Adipocyte (in vitro differentiated cells): ENCODE measurements around the gene IL17RC.
"Not testable (repeated sequence)": the region's sequence is repeated elsewhere in the genome, so short reads cannot be mapped to it uniquely, and the experiment has no call there.

Experiments used
- DNase-seq: peaks from one replicate; pipeline ENCODE4 v3.0.0-alpha.2; 2015; ENCODE audit warnings: low read depth
- H3K27me3 ChIP-seq: replicated peaks from 2 replicates; pipeline ENCODE4 v1.7.0; 2013; ENCODE audit warnings: mild to moderate bottlenecking, low read length, moderate library complexity; ENCODE audit not compliant: control insufficient read depth, insufficient read depth
- H3K36me3 ChIP-seq: 2 replicates; pipeline ENCODE4 v1.7.0; 2013; ENCODE audit warnings: low read length, mild to moderate bottlenecking, moderate library complexity; ENCODE audit not compliant: control insufficient read depth, insufficient read depth, severe bottlenecking
- H3K4me1 ChIP-seq: 2 replicates; pipeline ENCODE4 v1.7.0; 2013; ENCODE audit warnings: mild to moderate bottlenecking, low read length, moderate library complexity; ENCODE audit not compliant: control insufficient read depth, insufficient read depth
- H3K4me3 ChIP-seq: 2 replicates; pipeline ENCODE4 v1.7.0; 2013; ENCODE audit warnings: mild to moderate bottlenecking, low read length, moderate library complexity
- H3K9ac ChIP-seq: 2 replicates; pipeline ENCODE4 v1.7.0; 2013; ENCODE audit warnings: mild to moderate bottlenecking, low read length, moderate library complexity
- H3K9me3 ChIP-seq: 2 replicates; pipeline ENCODE4 v1.7.0; 2013; ENCODE audit warnings: mild to moderate bottlenecking, low read length, moderate library complexity; ENCODE audit not compliant: control insufficient read depth

Gene IL17RC

DNA sequence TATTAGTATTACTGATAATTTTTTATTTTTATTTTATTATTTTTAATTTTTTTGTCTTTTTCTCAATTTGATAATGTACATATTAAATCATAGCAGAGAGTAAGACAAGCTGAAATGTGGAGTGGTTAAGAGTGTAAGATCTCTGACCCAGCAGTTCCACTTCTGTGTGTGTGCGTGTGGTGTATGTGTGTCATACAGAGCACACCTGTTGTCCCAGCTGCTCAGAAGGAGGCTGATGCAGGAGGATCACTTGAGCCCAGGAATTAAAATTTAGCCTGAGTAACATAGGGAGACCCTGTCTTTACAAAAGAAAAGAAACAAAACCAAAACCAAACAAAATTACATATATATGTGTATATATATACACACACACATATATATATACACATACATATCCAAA, 35.5 kb upstream of the IL17RC start:
- no peak overlapping the region for H3K4me3 ChIP-seq
- no peaks in the 10 kb centered on the region for H3K9me3 ChIP-seq
- peaks cover 66% of the 10 kb centered on the region for H3K4me1 ChIP-seq
- H3K9ac ChIP-seq, result no peak overlapping the region
- no peaks in the 10 kb centered on the region for H3K27me3 ChIP-seq
- H3K36me3 ChIP-seq, result peaks cover 16% of the 10 kb centered on the region
- DNase-seq, result no peak

DNA sequence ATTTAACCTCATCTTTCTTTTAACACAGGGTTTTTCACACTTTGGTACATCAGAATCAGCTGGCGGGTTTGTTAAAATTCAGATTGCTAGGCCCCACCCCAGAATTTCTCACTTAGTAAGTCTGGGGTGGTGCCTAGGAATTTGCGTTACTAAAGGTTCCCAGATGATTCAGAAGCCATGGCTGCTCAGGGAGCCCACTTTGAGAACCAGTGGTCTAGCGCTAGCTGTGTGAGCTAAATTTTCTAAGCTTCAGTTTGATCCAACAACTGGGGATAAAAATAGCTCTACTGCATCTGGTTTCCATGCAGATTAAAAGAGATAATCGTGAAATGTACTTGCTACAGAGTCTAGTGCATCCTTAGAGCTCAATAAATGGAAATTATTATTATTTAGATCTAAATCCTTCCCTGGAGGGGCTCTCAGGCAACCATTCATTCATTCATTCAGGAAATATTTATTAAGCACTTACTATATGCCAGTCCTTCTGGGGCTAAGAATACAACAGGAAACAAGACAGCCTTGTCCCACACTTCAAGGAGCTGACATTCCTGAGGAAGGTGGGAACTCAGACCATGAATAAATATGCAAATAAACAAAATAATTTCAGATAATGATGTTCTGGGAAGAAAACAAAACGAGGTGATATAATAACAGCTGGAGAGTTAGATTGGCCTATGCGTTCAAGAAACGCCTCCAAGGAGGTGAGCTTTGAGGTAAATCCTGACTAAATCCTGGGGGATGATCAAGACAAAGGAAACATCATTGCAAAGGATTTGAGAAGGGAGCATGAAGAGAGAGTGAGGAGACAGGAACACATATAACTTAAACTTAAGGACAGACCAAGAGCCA, 33.0 kb upstream of the IL17RC start:
- H3K9ac ChIP-seq, result peak overlapping the region; percentile 85
- DNase-seq, result peak; percentile 28
- H3K36me3 ChIP-seq, result no peaks in the 10 kb centered on the region
- H3K4me1 ChIP-seq, result peaks cover 48% of the 10 kb centered on the region
- H3K9me3 ChIP-seq, result no peaks in the 10 kb centered on the region
- no peaks in the 10 kb centered on the region for H3K27me3 ChIP-seq
- peak overlapping the region; percentile 64 for H3K4me3 ChIP-seq

DNA sequence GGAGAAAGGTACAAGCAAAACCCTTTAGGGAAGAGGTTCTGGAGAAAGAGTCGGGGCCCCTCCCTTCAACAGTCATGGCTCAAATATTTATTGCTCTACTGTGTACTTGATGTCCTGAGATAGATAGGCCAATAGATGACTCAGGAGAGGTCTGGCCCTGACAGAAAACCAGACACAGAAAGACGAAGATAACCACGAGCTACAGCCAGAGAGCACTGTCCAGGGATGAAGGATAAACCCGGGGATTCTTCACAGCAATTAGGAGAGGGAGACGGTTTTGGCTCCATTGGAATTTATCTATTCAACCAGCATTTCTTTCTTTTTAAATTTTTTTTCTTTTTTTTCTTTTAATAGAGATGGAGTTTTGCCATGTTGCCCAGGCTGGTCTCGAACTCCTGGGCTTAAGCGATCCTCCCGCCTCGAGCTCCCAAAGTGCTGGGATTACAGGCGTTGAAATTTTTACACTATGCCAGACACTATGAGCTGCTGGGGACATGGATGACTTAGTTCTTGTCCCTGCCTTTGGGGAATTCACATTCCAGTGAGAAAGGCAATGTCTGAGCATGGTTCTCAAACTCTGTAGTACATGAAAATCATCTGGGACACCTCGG, 32.2 kb upstream of the IL17RC start:
- Histone ChIP-seq H3K9me3 (no peaks in the 10 kb centered on the region), H3K9ac (peak overlapping the region; percentile 85), H3K4me3 (peak overlapping the region; percentile 64), H3K27me3 (no peaks in the 10 kb centered on the region), H3K36me3 (no peaks in the 10 kb centered on the region), H3K4me1 (peaks cover 48% of the 10 kb centered on the region)
- peak; percentile 82 for DNase-seq

DNA sequence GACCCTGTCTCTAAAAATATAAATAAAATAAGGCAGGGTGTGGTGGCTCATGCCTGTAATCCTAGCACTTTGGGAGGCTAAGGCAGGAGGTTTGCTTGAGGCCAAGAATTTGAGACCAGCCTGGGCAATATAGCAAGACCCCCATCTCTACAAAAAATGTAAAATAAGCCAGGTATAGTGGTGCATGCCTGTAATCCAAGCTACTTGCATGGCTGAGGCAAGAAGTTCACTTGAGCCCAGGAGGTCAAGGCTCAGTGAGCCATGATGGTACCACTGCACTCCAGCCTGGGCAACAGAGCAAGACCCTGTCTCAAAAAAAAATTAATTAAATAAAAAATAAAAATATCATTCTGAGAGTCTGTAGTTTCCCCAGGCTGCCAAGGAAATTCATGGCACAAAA, 30.6 kb upstream of the IL17RC start:
- H3K4me1 ChIP-seq, result peaks cover 46% of the 10 kb centered on the region
- no peak for DNase-seq
- no peaks in the 10 kb centered on the region for H3K36me3 ChIP-seq
- H3K4me3 ChIP-seq, result no peak overlapping the region
- no peaks in the 10 kb centered on the region for H3K9me3 ChIP-seq
- no peak overlapping the region for H3K9ac ChIP-seq
- H3K27me3 ChIP-seq, result no peaks in the 10 kb centered on the region

DNA sequence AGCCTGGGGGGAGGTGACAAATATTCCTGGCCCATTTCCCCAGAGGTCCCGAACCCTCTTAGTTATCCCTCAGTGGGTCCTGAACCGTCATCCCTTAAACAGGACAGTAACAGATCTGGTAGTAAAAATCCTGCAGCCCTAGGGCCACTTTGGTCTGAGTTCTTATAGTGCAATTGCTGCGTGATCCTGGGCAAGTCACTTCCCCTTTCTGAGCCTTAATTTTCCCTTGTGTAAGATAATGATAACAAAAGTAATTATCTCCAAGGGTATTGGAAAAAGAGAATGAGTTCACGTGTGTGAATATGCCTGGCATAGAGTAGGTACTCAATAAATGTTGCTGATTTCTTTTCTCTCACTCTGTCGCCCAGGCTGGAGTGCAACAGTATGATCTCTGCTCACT, 29.4 kb upstream of the IL17RC start:
- Histone ChIP-seq H3K36me3 (peaks cover 4% of the 10 kb centered on the region), H3K9ac (no peak overlapping the region), H3K4me3 (no peak overlapping the region), H3K27me3 (no peaks in the 10 kb centered on the region), H3K9me3 (no peaks in the 10 kb centered on the region), H3K4me1 (peaks cover 53% of the 10 kb centered on the region)
- DNase-seq, result no peak

DNA sequence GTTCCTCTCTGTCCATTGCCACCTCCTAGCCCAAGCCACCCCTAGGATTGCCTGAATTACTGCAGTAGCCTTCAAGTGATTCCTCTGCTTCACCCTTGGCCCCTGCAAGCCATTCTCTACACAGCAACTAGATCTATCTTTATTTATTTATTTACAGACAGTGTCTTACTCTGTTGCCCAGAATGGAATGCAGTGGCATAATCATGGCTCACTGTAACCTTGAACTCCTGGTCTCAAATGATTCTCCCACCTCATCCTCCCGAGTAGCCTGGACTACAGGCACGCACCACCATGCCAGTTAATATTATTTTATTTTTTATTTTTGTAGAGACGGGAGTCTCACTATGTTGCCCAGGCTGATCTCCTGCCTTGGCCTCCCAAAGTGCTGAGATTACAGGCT, 28.4 kb upstream of the IL17RC start:
- Histone ChIP-seq H3K36me3 (peaks cover 14% of the 10 kb centered on the region), H3K4me1 (peaks cover 59% of the 10 kb centered on the region), H3K27me3 (no peaks in the 10 kb centered on the region), H3K4me3 (no peak overlapping the region), H3K9me3 (no peaks in the 10 kb centered on the region), H3K9ac (no peak overlapping the region)
- no peak for DNase-seq

DNA sequence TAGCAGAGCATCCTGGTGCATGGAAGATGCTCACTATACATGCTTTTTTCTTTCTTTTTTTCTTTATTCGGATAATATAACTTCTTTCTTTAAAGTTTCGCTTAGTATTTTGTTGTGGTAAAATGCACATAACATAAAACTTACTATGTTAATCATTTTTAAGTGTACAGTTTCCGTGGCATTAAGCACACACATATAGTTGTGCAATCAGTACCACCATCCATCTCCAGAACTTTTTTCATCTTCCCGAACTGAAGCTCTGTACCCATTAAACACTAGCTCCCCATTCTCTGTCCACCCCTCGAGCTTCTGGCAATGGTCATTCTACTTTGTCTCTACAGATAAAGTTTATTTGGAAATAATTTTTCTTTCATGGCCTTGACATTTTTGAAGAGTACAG, 27.5 kb upstream of the IL17RC start:
- Histone ChIP-seq H3K4me1 (peaks cover 57% of the 10 kb centered on the region), H3K9me3 (no peaks in the 10 kb centered on the region)
- DNase-seq, result no peak

DNA sequence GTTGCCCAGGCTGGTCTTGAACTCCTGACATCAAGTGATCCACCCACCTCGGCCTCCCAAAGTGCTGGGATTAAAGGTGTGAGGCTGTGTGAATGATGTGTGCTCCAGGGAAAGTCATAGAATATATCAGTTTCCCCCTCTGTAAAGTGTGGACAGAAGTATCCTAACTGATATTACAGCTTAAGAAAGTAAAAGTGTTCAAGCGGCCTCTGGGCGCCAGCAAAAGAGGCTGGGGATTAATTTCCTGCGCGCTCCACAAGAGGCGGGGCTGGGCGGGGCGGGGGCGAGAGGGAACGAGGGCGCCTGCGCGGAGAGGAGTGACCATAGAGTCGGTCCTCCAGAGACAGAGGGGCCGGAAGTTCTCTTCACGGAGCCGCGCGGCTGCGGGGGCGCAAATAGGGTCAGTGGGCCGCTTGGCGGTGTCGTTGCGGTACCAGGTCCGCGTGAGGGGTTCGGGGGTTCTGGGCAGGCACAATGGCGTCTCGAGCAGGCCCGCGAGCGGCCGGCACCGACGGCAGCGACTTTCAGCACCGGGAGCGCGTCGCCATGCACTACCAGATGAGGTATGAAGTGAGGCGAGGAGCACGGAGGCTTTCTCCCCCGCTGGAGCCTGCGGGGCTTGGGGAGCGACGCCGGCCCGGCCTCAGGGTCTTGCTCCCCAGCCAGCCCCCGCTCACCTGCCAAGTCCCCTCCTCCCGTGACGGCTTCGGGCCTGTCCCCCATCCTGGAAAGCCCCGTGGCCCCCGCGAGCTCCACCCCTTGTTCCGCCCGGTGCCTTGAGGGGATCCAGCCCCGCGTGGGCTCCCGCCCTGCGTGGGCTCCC, 26.4 kb upstream of the IL17RC start, which contains the start of gene JAGN1:
TSS of gene JAGN1 (plus strand) at position 362 of the 823 bp plus-strand sequence. CDS start at position 475, 113 bp downstream.
- no peaks in the 10 kb centered on the region for H3K27me3 ChIP-seq
- H3K4me3 ChIP-seq, result peak within 1 kb of the TSS; percentile 95
- peaks cover 53% of the 10 kb centered on the region for H3K4me1 ChIP-seq
- no peaks in the 10 kb centered on the region for H3K9me3 ChIP-seq
- peak; percentile 97 for DNase-seq
- H3K36me3 ChIP-seq, result peaks cover 21% of the 10 kb centered on the region
- H3K9ac ChIP-seq, result peak within 1 kb of the TSS; percentile 100

More for the DNA sequence above, 27.5 kb upstream of the IL17RC start:
- Histone ChIP-seq H3K36me3 (peaks cover 16% of the 10 kb centered on the region), H3K27me3 (no peaks in the 10 kb centered on the region), H3K4me3 (no peak overlapping the region), H3K9ac (peak overlapping the region; percentile 100)

DNA sequence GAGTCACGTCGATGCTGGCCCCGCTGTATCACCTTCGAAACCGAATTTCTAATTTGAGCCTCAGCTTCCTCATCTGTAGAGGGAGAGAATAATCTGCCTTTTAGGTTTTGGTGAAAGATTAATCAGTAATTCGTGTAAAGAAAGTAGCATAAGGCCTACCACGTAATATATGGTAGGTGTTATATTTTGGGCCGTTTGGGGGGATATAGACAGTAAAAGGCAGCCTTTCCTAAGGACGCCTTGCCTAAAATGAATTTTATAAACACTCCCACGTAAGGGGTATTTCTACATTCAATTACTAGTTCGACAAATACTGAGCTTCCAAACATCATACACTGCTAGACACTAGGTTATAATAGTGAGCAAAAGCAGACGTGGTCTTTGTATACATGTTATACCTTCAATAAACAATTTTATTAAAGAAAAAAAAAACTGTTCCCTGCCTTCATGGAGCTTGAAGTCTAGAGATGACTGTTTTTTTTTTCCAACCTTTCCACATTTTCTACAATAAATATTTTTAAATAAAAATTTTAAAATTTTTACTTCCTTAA, 25.8 kb upstream of the IL17RC start:
- peak overlapping the region; percentile 100 for H3K9ac ChIP-seq
- peaks cover 21% of the 10 kb centered on the region for H3K36me3 ChIP-seq
- H3K9me3 ChIP-seq, result no peaks in the 10 kb centered on the region
- no peak for DNase-seq
- H3K4me1 ChIP-seq, result peaks cover 48% of the 10 kb centered on the region
- H3K4me3 ChIP-seq, result peak overlapping the region; percentile 95
- H3K27me3 ChIP-seq, result no peaks in the 10 kb centered on the region

DNA sequence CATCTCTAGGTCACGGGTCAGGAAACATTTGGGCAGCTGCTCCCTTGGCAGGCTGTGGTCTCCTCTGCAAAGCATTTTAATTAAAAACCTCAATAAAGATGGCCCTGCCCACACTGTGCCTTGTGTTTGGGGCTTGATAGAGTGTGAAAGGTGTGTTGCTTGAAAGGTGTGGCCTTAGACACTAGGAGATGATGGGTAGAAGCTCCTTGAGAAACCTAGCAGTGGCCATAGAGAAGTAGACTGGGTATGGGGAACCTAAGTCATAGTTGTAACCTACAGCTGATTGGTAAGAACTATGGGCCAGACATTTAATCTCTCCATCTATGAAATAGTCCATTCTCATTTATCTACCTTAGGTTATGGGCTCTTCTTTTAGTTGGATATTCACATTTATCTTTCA, 23.2 kb upstream of the IL17RC start:
- no peaks in the 10 kb centered on the region for H3K27me3 ChIP-seq
- H3K9me3 ChIP-seq, result no peaks in the 10 kb centered on the region
- H3K4me1 ChIP-seq, result peaks cover 66% of the 10 kb centered on the region
- peak overlapping the region; percentile 59 for H3K9ac ChIP-seq
- H3K36me3 ChIP-seq, result peaks cover 21% of the 10 kb centered on the region
- peak overlapping the region; percentile 17 for H3K4me3 ChIP-seq
- DNase-seq, result no peak

DNA sequence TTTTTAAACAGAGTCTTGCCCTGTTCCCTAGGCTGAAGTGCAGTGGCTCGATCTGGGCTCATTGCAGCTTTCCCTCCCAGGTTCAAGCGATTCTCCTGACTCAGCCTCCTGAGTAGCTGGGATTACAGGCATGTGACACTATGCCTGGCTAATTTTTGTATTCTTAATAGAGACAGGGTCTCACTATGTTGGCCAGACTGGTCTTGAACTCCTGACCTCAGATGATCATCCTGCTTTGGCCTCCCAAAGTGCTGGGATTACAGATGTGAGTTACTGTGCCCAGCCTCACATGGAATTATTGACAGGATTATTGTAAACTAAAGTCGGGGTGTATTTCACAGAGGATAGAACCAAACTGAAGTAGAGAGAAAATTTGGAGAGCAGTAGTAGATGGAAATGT, 21.2 kb upstream of the IL17RC start:
- not testable (repeated sequence) for H3K27me3 ChIP-seq, DNase-seq, H3K4me3 ChIP-seq, H3K9me3 ChIP-seq, H3K9ac ChIP-seq
- Histone ChIP-seq H3K36me3 (peaks cover 21% of the 10 kb centered on the region), H3K4me1 (peaks cover 61% of the 10 kb centered on the region)
